ENCODE data around the gene NGEF.

GRCh38 chr2:232829988-232830387, 183.1 kb downstream of the NGEF start:
- TF ChIP-seq CTCF (IDR thresholded peaks at IDR 0.05): no peak
- TF ChIP-seq POLR2A (IDR thresholded peaks at IDR 0.05): no peak
